ENCODE data around the gene KRT13. TPM values are rescaled to one million over a fixed set of nuclear protein-coding genes. Genes with fewer than 3 reads are reported as not detected.

The KRT13 gene
- total RNA-seq, 1 experiment from 2014 or later, result not detected

- no peak for DNase-seq (ENCODE audit: low spot score)
- H3K4me3 ChIP-seq (ENCODE audit: low read depth, low read length, poor library complexity, severe bottlenecking), result no peak overlapping the region
- no peaks in the 10 kb centered on the region for H3K9me3 ChIP-seq (ENCODE audit: low read depth, low read length, poor library complexity, severe bottlenecking)
- TF ChIP-seq EZH2 (IDR thresholded peaks at IDR 0.05; ENCODE audit: borderline replicate concordance, low read depth, low read length, poor library complexity, severe bottlenecking) (no peak), CTCF (conservative IDR thresholded peaks at IDR 0.05; ENCODE audit: low read depth, low read length) (no peak)
- no peaks in the 10 kb centered on the region for H3K4me1 ChIP-seq (ENCODE audit: insufficient read depth, low read length, poor library complexity, severe bottlenecking)
- intact Hi-C loops (cut with micrococcal nuclease; ENCODE audit: unreplicated experiment), result no loop called here
- ChIA-PET CTCF (no interaction called here), POLR2A (ENCODE audit: low non-redundant PET) (no interaction called here)
- no peaks in the 10 kb centered on the region for H3K27me3 ChIP-seq (replicated peaks; ENCODE audit: insufficient read depth, low read depth, low read length, poor library complexity)
- H3K36me3 ChIP-seq (ENCODE audit: insufficient read depth, low read length, poor library complexity, severe bottlenecking), result no peaks in the 10 kb centered on the region
- no TSS peak for BruUV-seq (replicated peaks)
- no peak overlapping the region for H3K27ac ChIP-seq (ENCODE audit: low read depth, low read length, poor library complexity, severe bottlenecking)
Measured at GRCh38 chr17:41480581-41480980, 24.8 kb downstream of the KRT13 start.

- no TSS peak for BruUV-seq (replicated peaks)
- Histone ChIP-seq H3K4me3 (ENCODE audit: low read depth, low read length, poor library complexity, severe bottlenecking) (no peak overlapping the region), H3K9me3 (ENCODE audit: low read depth, low read length, poor library complexity, severe bottlenecking) (no peaks in the 10 kb centered on the region), H3K36me3 (ENCODE audit: insufficient read depth, low read length, poor library complexity, severe bottlenecking) (no peaks in the 10 kb centered on the region), H3K4me1 (ENCODE audit: insufficient read depth, low read length, poor library complexity, severe bottlenecking) (no peaks in the 10 kb centered on the region), H3K27ac (ENCODE audit: low read depth, low read length, poor library complexity, severe bottlenecking) (no peak overlapping the region), H3K27me3 (replicated peaks; ENCODE audit: insufficient read depth, low read depth, low read length, poor library complexity) (no peaks in the 10 kb centered on the region)
- ChIA-PET POLR2A (ENCODE audit: low non-redundant PET) (no interaction called here), CTCF (no interaction called here)
- intact Hi-C loops (cut with micrococcal nuclease; ENCODE audit: unreplicated experiment), result no loop called here
- no peak for DNase-seq (ENCODE audit: low spot score)
- TF ChIP-seq EZH2 (IDR thresholded peaks at IDR 0.05; ENCODE audit: borderline replicate concordance, low read depth, low read length, poor library complexity, severe bottlenecking) (no peak), CTCF (conservative IDR thresholded peaks at IDR 0.05; ENCODE audit: low read depth, low read length) (no peak)
Measured at GRCh38 chr17:41480136-41480535, 25.3 kb downstream of the KRT13 start.

GRCh38 chr17:41478237-41478636 is 27.2 kb downstream of the KRT13 start:
- H3K27me3 ChIP-seq (replicated peaks; ENCODE audit: insufficient read depth, low read depth, low read length, poor library complexity), result no peaks in the 10 kb centered on the region
- H3K27ac ChIP-seq (ENCODE audit: low read depth, low read length, poor library complexity, severe bottlenecking), result no peak overlapping the region
- CTCF ChIA-PET, result no interaction called here
- no peaks in the 10 kb centered on the region for H3K9me3 ChIP-seq (ENCODE audit: low read depth, low read length, poor library complexity, severe bottlenecking)
- no peaks in the 10 kb centered on the region for H3K36me3 ChIP-seq (ENCODE audit: insufficient read depth, low read length, poor library complexity, severe bottlenecking)
- TF ChIP-seq CTCF (conservative IDR thresholded peaks at IDR 0.05; ENCODE audit: low read depth, low read length), result no peak
- no peak for TF ChIP-seq EZH2 (IDR thresholded peaks at IDR 0.05; ENCODE audit: borderline replicate concordance, low read depth, low read length, poor library complexity, severe bottlenecking)
- DNase-seq (ENCODE audit: low spot score), result no peak
- POLR2A ChIA-PET (ENCODE audit: low non-redundant PET), result no interaction called here
- intact Hi-C loops (cut with micrococcal nuclease; ENCODE audit: unreplicated experiment), result no loop called here
- no peaks in the 10 kb centered on the region for H3K4me1 ChIP-seq (ENCODE audit: insufficient read depth, low read length, poor library complexity, severe bottlenecking)
- no TSS peak for BruUV-seq (replicated peaks)
- H3K4me3 ChIP-seq (ENCODE audit: low read depth, low read length, poor library complexity, severe bottlenecking), result no peak overlapping the region

Measured in A673 (cell line).